Measurements from ENCODE around the gene LMBR1L. TPM values are rescaled to one million over a fixed set of nuclear protein-coding genes. Genes with fewer than 3 reads are reported as not detected.

The LMBR1L gene
- polyA plus RNA-seq, 1 donor from 2014 or later = 344 TPM

GRCh38 chr12:49068879-49069506, 41.7 kb downstream of the LMBR1L start:
- H3K27ac ChIP-seq (ENCODE audit: low read length) = no peak overlapping the region
- H2AFZ ChIP-seq (ENCODE audit: low read depth, low read length) = peak overlapping the region; percentile 80
- no peaks in the 10 kb centered on the region for H3K36me3 ChIP-seq (ENCODE audit: insufficient read depth, low read length)
- H4K20me1 ChIP-seq (ENCODE audit: insufficient read depth) = no peaks in the 10 kb centered on the region
- no peaks in the 10 kb centered on the region for H3F3A ChIP-seq (ENCODE audit: insufficient read depth, low read length, poor library complexity, severe bottlenecking)
- TF ChIP-seq RAD21 (conservative IDR thresholded peaks at IDR 0.05) (no peak), MXI1 (conservative IDR thresholded peaks at IDR 0.05; ENCODE audit: poor library complexity, severe bottlenecking) (no peak), SMC3 (conservative IDR thresholded peaks at IDR 0.05; ENCODE audit: poor library complexity) (no peak), EP300 (conservative IDR thresholded peaks at IDR 0.05; ENCODE audit: poor library complexity, severe bottlenecking) (no peak), EZH2 (IDR thresholded peaks at IDR 0.05; ENCODE audit: borderline replicate concordance, insufficient read depth, low read length, poor library complexity, severe bottlenecking) (no peak), REST (IDR thresholded peaks at IDR 0.05; ENCODE audit: borderline replicate concordance) (no peak), POLR2AphosphoS5 (IDR thresholded peaks at IDR 0.05) (no peak), TAF1 (IDR thresholded peaks at IDR 0.05; ENCODE audit: low read depth) (no peak)
- TF ChIP-seq, protein P1, sequence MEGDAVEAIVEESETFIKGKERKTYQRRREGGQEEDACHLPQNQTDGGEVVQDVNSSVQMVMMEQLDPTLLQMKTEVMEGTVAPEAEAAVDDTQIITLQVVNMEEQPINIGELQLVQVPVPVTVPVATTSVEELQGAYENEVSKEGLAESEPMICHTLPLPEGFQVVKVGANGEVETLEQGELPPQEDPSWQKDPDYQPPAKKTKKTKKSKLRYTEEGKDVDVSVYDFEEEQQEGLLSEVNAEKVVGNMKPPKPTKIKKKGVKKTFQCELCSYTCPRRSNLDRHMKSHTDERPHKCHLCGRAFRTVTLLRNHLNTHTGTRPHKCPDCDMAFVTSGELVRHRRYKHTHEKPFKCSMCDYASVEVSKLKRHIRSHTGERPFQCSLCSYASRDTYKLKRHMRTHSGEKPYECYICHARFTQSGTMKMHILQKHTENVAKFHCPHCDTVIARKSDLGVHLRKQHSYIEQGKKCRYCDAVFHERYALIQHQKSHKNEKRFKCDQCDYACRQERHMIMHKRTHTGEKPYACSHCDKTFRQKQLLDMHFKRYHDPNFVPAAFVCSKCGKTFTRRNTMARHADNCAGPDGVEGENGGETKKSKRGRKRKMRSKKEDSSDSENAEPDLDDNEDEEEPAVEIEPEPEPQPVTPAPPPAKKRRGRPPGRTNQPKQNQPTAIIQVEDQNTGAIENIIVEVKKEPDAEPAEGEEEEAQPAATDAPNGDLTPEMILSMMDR (IDR thresholded peaks at IDR 0.05; ENCODE audit: poor library complexity, severe bottlenecking) = no peak
- H3K4me3 ChIP-seq (ENCODE audit: low read length) = peak overlapping the region; percentile 89
- H3K9me2 ChIP-seq (ENCODE audit: insufficient read depth, low read length) = no peaks in the 10 kb centered on the region
- H3K9ac ChIP-seq (ENCODE audit: low read length) = peak overlapping the region; percentile 66
- peak overlapping the region; percentile 85 for H3K4me2 ChIP-seq (ENCODE audit: low read length)
- peaks cover 4% of the 10 kb centered on the region for H3K27me3 ChIP-seq (ENCODE audit: insufficient read depth, low read depth, low read length)
- no peaks in the 10 kb centered on the region for H3K79me2 ChIP-seq (replicated peaks; ENCODE audit: insufficient read depth, low read length)
- no peaks in the 10 kb centered on the region for H3K9me3 ChIP-seq (ENCODE audit: low read length)

- Histone ChIP-seq H3K27ac (ENCODE audit: low read length) (no peak overlapping the region), H3K36me3 (ENCODE audit: insufficient read depth, low read length) (no peaks in the 10 kb centered on the region), H3K4me2 (ENCODE audit: low read length) (no peak overlapping the region), H3K27me3 (ENCODE audit: insufficient read depth, low read depth, low read length) (peaks cover 4% of the 10 kb centered on the region), H3F3A (ENCODE audit: insufficient read depth, low read length, poor library complexity, severe bottlenecking) (no peaks in the 10 kb centered on the region), H2AFZ (ENCODE audit: low read depth, low read length) (no peak overlapping the region), H3K9me2 (ENCODE audit: insufficient read depth, low read length) (no peaks in the 10 kb centered on the region), H3K9me3 (ENCODE audit: low read length) (no peaks in the 10 kb centered on the region), H3K79me2 (replicated peaks; ENCODE audit: insufficient read depth, low read length) (no peaks in the 10 kb centered on the region), H4K20me1 (ENCODE audit: insufficient read depth) (no peaks in the 10 kb centered on the region), H3K9ac (ENCODE audit: low read length) (no peak overlapping the region), H3K4me3 (ENCODE audit: low read length) (no peak overlapping the region)
- no peak for TF ChIP-seq REST (IDR thresholded peaks at IDR 0.05; ENCODE audit: borderline replicate concordance)
- TF ChIP-seq, protein P1 (IDR thresholded peaks at IDR 0.05; ENCODE audit: poor library complexity, severe bottlenecking) = no peak
- no peak for TF ChIP-seq RAD21 (conservative IDR thresholded peaks at IDR 0.05)
- no peak for TF ChIP-seq TAF1 (IDR thresholded peaks at IDR 0.05; ENCODE audit: low read depth)
- TF ChIP-seq EZH2 (IDR thresholded peaks at IDR 0.05; ENCODE audit: borderline replicate concordance, insufficient read depth, low read length, poor library complexity, severe bottlenecking) = no peak
- no peak for TF ChIP-seq MXI1 (conservative IDR thresholded peaks at IDR 0.05; ENCODE audit: poor library complexity, severe bottlenecking)
- TF ChIP-seq SMC3 (conservative IDR thresholded peaks at IDR 0.05; ENCODE audit: poor library complexity) = no peak
- no peak for TF ChIP-seq POLR2AphosphoS5 (IDR thresholded peaks at IDR 0.05)
- TF ChIP-seq EP300 (conservative IDR thresholded peaks at IDR 0.05; ENCODE audit: poor library complexity, severe bottlenecking) = no peak
Observed at GRCh38 chr12:49066120-49066519, 44.5 kb downstream of the LMBR1L start.

Measured in neural cell (in vitro differentiated cells).